HG02623 (cell line): ENCODE measurements around the gene GRK7.
"Not testable (repeated sequence)": the region's sequence is repeated elsewhere in the genome, so short reads cannot be mapped to it uniquely, and the experiment has no call there.

Experiments
- ATAC-seq: cut with Tn5 transposase; IDR thresholded peaks from one replicate; pipeline ENCODE4 v1.9.1; 2021; ENCODE audit warnings: moderate library complexity; ENCODE audit not compliant: unreplicated experiment

Gene GRK7

DNA sequence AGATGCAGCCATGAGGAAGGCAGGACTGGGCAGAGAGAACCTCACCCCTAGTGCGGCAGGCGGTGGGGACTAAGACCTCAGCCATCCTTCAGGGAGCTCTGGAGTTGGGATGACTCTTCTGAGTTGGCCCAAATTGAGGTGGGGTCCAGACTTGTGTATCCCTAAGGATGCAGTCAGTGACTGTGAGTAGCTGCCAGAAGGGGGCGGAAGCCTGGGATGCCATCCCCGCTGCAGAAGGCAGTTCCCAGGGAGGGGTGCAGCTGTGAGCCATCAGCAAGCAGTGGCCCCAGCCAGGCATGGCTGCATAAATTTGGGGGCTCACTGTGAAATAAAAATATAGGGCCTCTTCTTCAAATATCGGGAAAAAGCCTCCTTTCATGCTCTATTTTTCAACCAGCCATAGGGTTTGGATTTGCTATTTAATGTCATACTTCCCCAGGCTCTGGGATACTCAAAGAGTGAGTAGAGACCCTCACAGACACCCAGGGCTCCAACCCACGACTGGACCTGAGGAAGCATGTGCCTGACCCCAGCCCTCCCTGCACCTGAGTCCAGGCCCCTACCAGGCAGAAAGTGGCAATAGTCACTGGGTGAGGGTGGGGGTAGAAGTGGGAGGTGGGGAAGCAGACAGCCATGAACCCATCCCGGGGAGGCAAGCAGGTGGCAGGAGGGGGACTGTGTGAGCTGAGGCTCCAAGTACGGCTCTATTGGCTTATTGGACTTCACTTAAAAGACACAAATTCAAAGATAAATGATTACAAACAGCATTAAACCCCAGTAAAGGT, 30.5 kb downstream of the GRK7 start:
- ATAC-seq, result no peak

DNA sequence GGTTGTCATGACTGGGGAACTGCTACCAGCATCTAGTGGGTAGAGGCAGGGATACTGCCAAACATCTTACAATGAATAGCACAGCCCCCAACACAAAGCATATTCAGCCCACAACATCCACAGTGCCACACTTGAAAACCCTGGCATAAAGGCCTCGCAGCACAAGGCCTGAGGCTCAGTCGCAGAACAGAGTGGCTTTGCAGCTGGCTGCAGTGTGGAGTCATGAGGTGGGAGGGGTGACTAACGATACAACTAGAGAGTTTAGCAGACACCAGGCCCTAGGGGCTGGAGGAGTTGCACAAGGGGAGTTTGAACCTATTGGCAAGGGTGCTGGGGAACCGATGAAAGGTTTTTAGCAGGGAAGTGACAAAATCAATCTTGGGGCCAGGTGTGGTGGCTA, 32.1 kb downstream of the GRK7 start:
- ATAC-seq, result no peak

DNA sequence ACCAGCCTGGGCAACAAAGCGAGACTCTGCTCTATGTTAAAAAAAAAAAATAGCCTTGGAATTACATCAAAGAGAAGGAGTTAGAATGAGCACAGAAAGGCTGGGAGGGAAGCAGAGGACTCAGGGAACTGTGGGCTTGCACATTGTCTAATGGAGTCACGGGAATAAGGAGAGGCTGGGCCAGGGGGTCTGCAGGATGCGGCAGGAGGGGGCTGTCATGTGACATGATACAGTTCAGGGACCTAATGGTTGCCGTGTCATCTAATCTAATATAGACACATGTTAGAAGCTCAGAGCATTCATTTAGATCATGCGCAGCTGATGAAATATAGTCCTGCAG, 32.5 kb downstream of the GRK7 start:
- ATAC-seq, result no peak

DNA sequence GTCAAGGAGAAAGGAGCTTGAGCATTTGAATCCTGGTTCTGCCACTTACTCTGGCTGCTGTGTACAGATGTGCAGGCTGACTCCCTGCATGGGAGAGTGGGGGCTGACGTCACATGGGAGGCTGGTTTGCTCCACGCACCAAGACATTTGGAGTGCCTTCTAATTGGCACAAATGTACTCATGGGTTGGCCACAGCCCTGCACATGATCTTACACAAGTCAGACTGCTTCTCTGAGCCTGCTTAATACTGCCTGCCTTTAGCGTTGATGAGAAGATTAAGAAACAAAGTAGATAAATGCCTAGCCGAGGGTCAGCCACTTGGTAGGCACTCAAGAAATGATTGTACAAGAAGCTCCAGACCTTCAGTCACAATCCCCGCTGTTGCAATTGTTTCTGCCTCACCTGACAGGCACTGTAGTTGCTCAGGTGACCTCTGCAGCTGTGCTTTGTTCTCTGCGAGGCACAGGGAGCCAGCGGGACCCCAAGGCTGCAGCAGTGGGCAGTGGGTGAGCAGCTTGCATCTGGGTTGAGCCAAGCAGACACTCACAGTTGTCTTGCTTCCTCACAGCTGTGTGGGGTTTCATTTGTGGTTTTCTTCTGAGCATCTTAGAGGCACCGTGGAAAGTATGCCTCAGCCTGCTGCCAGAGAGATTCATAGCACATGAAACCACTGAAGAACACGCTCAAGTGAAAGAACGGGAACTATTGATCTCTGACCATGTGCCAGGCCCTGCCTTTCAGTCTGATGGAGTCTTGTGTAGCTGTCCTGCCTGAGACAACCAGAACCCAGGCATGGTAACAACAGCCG, 33.1 kb downstream of the GRK7 start:
- ATAC-seq, result peak; percentile 98

DNA sequence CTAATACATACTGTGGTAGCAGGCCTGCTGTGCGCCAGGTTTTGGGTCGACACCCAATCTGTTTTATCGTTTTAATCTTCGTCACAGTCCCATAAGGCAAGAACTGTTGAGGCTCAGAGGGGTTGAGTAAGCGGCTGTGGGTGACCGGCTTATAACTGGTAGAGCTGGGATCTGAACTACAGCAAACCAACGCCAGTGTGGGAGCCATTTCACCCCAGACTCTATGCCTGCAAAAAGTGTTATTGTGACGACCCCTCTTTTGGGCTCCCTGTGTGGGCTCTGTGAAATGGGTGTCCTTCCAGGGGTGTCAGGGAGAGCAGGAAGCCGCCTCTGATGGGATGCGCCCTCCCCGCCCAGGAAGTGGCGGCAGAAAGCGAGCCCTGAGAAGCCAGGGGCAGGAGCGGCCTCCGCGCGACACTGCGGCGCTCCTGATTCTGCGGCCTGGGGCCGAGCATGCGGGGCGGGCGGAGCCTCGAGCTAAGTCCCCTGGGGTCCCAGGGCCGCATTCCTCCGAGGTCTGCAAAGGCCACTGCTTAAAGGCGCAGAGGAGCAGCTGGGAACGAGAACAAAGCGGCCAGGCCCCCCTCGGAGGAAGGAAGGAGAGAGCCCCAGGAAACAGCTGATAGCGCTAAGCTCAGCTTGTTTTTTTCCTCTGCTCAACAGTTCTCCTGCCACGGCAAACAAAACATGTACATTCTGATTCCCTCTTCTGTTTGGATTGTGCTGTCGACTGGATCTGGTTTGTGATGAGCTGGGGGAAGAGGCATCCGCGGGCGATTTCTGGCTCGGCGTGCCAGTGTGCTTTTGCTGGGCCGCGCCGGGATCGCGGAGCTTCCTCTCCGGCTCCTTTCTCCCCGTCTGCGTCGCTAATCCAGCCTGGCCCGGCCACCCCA, 33.9 kb downstream of the GRK7 start:
- no peak for ATAC-seq

DNA sequence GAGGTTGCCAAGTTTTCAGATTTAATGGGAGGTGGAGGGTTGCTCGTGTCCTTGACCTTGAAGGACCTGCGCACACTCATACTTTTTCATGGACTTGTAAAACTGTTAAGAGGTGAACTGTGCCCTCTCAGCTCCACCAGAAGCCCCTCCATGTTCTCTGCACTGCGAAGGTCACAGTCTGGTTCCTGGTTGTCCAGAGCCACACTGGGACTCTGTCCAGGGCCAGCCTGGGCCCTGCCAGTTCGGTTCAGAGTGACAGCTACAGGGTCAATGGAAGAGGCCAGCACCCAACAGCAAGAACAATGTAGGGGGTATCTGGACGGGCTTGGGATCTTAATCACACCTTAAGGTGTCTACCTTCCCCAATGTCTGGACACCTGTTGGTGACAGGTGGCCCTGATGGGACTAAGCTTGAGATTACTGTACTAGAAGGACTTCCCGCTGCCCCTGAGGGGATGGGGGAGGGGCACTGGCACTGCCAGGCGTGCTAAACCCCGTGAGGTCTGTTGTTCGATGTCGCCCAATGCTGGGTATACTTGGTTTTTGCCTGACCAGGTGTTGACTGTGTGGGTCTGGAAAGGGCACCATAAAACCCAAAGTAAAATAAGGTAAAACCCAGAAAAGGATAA, 34.7 kb downstream of the GRK7 start:
- no peak for ATAC-seq

DNA sequence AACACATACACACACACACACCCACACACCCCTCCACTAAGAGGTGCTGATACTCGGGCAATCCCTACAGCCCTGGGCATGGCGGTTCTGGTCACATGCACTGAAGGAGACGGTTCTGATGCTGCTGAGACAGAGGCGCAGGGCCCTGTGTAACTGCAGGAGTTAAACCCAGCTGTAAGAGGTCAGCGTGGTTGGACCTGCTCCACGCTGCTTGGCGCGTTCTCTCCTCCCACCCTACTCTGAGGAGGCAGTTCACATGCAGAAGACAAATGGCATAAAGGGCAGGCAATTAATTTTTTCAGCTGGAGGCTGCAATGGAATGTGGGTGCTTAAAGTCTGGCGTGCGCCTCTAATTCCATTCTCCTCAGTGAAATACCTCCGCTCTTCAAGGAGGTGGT, 35.2 kb downstream of the GRK7 start:
- ATAC-seq, result no peak

DNA sequence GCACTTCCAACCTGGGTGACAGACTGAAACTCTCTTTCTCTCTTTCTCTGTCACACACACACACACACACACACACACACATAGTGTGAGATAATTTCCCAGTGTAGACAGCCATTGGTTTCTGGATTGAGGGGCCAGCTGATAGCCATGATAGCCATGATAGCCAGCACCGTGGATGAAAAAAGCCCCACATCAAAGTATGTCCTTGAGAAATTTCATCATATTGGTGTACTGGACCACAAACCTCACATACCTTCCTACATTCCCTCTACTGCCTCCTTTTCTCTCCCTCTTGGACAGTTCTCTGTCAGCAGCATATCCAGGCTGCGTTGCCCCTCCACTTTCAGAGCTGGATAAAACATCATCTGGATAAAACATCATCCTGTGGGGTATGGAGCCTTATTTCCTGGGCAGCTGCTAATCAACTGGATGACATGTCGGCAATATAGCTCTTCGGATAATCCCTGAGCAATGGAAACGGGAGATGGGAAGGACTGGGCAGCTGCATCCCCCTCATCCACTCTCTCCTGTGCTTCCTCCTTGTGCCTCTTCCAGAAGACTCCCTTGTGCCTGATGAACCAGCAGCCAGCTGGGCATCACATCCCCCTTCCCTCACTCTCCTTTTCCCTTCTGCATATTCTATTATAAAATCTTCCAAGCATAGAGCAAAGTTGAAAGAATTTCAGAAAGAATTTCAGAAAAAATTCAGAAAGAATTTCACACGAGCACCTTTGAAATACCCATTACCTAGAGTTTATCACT, 39.3 kb downstream of the GRK7 start:
- no peak for ATAC-seq

DNA sequence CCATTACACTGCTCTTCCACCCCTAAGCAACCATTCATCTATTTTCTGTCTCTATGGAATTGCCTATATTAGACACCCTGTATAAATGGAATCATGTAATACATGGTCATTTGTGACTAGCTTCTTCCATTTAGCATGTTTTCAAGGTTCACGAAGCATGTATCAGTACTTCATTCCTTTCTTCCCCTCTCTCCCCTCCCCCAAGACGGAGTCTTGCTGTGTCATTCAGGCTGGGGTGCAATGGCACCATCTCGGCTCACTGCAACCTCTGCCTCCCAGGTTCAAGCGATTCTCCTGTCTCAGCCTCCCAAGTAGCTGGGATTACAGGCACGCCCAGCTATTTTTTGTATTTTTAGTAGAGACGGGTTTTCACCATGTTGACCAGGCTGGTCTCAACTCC, 40.3 kb downstream of the GRK7 start:
- ATAC-seq, result not testable (repeated sequence)

DNA sequence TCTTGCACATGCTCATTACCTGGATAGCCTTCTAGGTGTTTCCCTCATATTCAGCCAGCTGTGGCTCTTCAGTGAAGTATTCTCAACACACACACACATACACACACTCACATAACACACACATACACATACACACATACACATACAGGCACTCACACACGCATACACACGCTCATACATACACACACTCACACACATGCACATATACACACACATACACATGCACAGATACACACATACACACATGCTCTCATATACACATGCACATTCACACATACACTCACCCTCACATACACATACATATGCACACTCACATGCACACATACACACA, 41.2 kb downstream of the GRK7 start:
- ATAC-seq, result no peak

DNA sequence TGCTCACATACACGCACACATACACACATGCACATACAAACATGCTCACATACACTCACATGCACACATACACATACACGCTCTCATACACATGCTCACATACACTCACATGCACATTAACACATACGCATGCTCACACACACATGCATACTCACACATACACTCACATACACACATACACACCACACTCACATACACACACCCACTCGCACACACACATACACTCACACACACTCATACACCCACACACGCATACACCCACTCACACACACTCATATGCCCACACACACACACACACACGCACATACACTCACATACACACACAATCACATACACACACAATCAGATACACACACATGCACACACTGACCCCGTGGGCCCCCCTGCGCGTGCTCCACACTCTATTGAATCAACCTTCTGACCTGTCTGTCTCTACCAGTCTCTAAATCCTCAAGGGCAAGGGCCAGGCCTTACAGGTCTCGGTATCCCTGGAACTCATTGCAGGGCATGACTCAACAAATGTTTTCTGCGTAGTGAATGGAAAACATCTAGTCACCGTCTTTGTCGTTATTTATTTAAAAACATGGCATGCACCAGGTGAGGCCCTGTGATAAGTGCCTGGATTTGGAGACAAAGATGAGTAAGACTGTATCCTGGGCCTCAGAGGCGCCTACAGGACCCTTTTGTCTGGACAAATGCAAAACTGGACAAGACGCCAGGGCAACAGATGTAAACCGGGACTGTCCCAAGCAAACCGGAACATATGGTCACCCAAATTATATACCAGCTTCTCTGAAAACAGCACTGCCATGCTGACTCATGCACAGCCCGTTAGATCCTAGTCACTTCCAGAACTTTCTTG, 41.8 kb downstream of the GRK7 start:
- no peak for ATAC-seq

DNA sequence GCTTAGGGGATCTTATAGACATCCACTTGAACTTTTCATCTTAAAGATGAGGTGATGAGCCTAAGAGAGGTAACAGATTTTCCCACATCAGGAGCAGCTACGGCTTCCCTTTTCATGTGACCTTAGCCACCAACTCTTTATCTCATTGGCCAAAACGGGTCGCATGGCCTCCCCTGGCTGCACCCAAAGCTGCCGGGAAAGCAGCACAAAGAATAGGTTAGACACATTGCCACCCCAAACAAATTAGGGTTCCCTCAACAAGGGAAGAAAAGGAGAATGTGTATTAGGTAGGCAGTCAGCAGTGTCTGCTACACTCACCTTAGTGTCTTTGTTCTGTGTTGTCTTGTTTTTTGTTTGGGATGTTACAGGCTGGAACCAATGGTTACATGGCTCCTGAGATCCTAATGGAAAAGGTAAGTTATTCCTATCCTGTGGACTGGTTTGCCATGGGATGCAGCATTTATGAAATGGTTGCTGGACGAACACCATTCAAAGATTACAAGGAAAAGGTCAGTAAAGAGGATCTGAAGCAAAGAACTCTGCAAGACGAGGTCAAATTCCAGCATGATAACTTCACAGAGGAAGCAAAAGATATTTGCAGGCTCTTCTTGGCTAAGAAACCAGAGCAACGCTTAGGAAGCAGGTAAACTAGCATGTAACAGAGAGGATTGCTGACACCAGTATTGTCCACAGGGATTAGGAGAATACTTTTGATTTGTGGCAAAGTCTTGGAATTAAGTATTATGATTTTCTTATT, 44.2 kb downstream of the GRK7 start:
- no peak for ATAC-seq

DNA sequence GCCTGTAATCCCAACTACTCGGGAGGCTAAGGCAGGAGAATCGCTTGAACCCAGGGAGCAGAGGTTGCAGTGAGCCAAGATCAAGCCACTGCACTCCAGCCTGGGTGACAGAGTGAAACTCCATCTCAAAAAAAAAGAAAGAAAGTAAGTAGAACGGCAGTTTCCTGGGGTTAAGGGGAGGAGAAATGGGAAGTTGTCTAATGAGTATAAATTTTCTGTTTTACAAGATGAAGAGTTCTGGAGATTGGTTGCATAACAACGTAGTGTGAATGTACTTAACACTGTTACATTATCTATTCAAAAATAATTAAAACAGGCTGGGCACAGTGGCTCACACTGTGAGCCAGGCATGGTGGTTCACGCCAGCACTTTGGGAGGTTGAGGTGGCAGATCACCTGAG, 45.4 kb downstream of the GRK7 start:
- ATAC-seq, result no peak

DNA sequence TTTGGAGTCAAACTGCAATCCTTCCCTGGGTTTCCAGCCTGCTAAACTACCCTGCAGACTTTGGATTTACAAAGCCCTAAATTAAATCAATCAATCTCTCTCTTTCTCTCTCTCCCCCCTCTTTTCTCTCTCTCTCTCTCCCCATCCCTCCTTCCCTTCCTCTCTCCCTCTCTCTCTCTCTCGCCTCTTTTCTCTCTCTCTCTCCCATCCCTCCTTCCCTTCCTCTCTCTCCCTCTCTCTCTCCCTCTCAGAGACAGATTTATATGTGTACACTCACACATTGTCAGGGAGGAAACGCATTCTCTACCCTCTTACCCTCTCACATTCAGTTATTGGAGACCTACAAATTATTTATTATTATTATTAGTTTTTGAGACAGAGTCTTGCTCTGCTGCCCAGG, 47.0 kb downstream of the GRK7 start:
- ATAC-seq, result no peak

DNA sequence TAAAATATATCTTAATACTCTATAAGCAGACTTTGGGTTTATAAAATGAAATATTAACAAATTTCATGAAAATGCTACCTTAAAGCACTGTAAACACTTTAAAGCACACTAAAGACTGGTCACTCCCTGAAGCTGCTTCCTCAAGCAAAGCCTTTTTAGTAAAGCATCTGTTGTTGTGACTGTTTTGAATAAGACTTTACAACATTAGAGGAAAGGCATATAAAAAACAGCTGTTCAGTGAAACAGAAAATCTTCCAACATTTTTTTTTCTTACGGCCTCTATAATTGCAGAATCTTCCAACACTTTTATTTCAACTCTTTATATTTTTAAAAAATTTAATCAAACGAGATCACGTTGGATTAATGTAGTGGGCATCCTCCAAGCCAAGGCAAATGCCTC, 48.1 kb downstream of the GRK7 start:
- no peak for ATAC-seq

DNA sequence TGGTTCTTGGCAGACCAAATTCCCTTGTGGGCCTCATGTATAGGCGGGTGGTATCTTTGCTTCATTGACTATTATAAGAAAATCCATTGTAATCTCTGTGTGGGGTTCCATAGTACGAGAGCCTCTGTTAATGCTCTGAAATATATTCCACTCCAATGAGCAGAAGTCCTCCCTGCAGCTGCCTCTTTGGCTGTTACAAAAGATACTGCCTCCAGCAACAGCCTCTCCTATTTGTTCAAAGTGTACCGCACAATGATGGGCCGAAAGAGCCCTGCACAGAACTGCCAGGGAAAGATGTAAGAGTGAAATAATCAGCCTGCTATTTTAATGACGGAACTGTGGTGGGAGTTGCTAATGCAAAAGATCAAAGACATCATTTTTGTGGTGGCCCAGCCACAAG, 48.9 kb downstream of the GRK7 start:
- no peak for ATAC-seq

DNA sequence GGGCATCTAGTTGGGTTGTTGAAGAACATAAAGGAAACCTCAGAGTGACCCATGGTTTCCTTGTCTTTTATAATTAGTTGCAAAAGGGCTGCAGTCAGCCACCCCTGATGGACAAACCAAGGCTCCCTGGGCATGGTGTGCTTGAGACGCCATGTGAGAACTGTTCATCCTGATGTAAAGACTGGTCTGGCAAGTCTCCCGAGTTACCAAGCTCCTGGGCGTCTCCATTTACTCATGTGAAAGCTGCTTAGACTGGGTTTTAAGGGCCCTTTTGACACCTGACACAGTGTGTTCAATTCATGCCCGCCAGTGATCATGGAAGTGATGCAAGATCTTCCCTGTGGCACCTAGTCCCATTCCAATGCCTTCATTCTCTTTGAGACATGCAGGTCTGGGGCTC, 49.4 kb downstream of the GRK7 start:
- no peak for ATAC-seq
